ENCODE results near the gene TMEM218.

The TMEM218 gene

GRCh38 chr11:125069796-125070195, 41.6 kb downstream of the TMEM218 start:
- ChIA-PET CTCF (interaction anchor here (1.7 to 1.8 kb wide), 2 partner anchors 13 to 21 kb away, joined by 3 to 7 read pairs; no protein-coding TSS in a partner anchor), POLR2A (no interaction called here)
- Histone ChIP-seq H3K4me1 (ENCODE audit: control extremely low read depth in 1 of 4, control insufficient read depth in 4 of 4, insufficient read depth in 4 of 4, low read length in 3 of 4) (peaks cover 10 to 39% (median 30%) of the 10 kb centered on the region in 4 experiments), H3K36me3 (ENCODE audit: control insufficient read depth in 4 of 4, insufficient read depth in 4 of 4, low read length in 3 of 4) (no peaks in the 10 kb centered on the region), H3K4me3 (ENCODE audit: control insufficient read depth in 1 of 7, extremely low read depth in 1 of 7, insufficient read depth in 4 of 7, low read depth in 2 of 7, low read length in 6 of 7) (peak overlapping the region in 1 of 7 experiments; percentile 35), H3K9me3 (ENCODE audit: control extremely low read depth in 1 of 5, control insufficient read depth in 4 of 5, insufficient read depth in 2 of 5, low read depth in 1 of 5, low read length in 4 of 5) (no peaks in the 10 kb centered on the region), H3K27ac (ENCODE audit: insufficient read depth in 1 of 2, low read depth in 1 of 2, low read length in 2 of 2, poor library complexity in 1 of 2, severe bottlenecking in 2 of 2) (peak overlapping the region in 1 of 2 experiments; percentile 15), H3K27me3 (replicated peaks in 2 of 5; ENCODE audit: control insufficient read depth in 4 of 5, insufficient read depth in 5 of 5, low read length in 4 of 5) (peaks cover 0 to 9% (median 3%) of the 10 kb centered on the region in 5 experiments)
- 61% methylated on average over 4 of the region's 5 CpGs for WGBS (ENCODE audit: insufficient coverage)
- peak in 1 of 3 donors; percentile 14 for DNase-seq

DNA sequence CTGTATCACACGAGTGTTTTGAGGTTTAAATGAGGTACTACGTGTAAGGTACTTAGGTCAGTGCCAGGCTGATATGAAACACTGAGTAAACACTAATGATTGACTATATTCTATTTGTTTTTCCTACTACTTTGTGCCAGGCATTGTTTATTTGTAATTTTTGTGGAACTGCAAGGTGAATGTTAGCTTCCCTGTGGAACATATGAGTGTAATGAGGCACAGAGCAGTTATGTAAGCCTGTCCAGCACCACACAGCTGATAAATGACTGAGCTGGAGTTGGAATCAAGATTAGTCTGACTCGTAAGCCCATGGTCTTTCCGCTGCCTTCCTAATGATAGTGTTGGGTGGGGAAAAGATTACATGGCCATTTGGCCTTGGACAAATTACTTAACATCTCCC, 42.4 kb downstream of the TMEM218 start:
- Histone ChIP-seq H3K4me1 (ENCODE audit: control extremely low read depth in 1 of 4, control insufficient read depth in 4 of 4, insufficient read depth in 4 of 4, low read length in 3 of 4) (peaks cover 10 to 39% (median 30%) of the 10 kb centered on the region in 4 experiments), H3K36me3 (ENCODE audit: control insufficient read depth in 4 of 4, insufficient read depth in 4 of 4, low read length in 3 of 4) (no peaks in the 10 kb centered on the region), H3K9me3 (ENCODE audit: control extremely low read depth in 1 of 5, control insufficient read depth in 4 of 5, insufficient read depth in 2 of 5, low read depth in 1 of 5, low read length in 4 of 5) (no peaks in the 10 kb centered on the region), H3K27ac (ENCODE audit: insufficient read depth in 1 of 2, low read depth in 1 of 2, low read length in 2 of 2, poor library complexity in 1 of 2, severe bottlenecking in 2 of 2) (no peak overlapping the region), H3K27me3 (replicated peaks in 2 of 5; ENCODE audit: control insufficient read depth in 4 of 5, insufficient read depth in 5 of 5, low read length in 4 of 5) (peaks cover 2 to 17% (median 7%) of the 10 kb centered on the region in 5 experiments), H3K4me3 (ENCODE audit: control insufficient read depth in 1 of 7, extremely low read depth in 1 of 7, insufficient read depth in 4 of 7, low read depth in 2 of 7, low read length in 6 of 7) (no peak overlapping the region)
- no peak for DNase-seq
- no CpG with 5 or more reads among the region's 4 CpGs for WGBS (ENCODE audit: insufficient coverage)
- ChIA-PET POLR2A (interaction anchor here (0.5 kb wide), 1 partner anchor 734 kb away, joined by 3 read pairs; no protein-coding TSS in a partner anchor), CTCF (interaction anchor here (0.7 to 1.8 kb wide), 2 partner anchors 13 to 72 kb away, joined by 3 read pairs; no protein-coding TSS in a partner anchor)

- Histone ChIP-seq H3K9me3 (ENCODE audit: control extremely low read depth in 1 of 5, control insufficient read depth in 4 of 5, insufficient read depth in 2 of 5, low read depth in 1 of 5, low read length in 4 of 5) (no peaks in the 10 kb centered on the region), H3K36me3 (ENCODE audit: control insufficient read depth in 4 of 4, insufficient read depth in 4 of 4, low read length in 3 of 4) (no peaks in the 10 kb centered on the region), H3K27ac (ENCODE audit: insufficient read depth in 1 of 2, low read depth in 1 of 2, low read length in 2 of 2, poor library complexity in 1 of 2, severe bottlenecking in 2 of 2) (no peak overlapping the region), H3K27me3 (replicated peaks in 2 of 5; ENCODE audit: control insufficient read depth in 4 of 5, insufficient read depth in 5 of 5, low read length in 4 of 5) (peaks cover 2 to 24% (median 13%) of the 10 kb centered on the region in 5 experiments), H3K4me3 (ENCODE audit: control insufficient read depth in 1 of 7, extremely low read depth in 1 of 7, insufficient read depth in 4 of 7, low read depth in 2 of 7, low read length in 6 of 7) (no peak overlapping the region), H3K4me1 (ENCODE audit: control extremely low read depth in 1 of 4, control insufficient read depth in 4 of 4, insufficient read depth in 4 of 4, low read length in 3 of 4) (peaks cover 10 to 45% (median 34%) of the 10 kb centered on the region in 4 experiments)
- POLR2A ChIA-PET = interaction anchor here (0.5 kb wide), 1 partner anchor 733 kb away, joined by 3 read pairs; no protein-coding TSS in a partner anchor
- peak in 2 of 3 donors; percentile 19 to 36 for DNase-seq
- 59% methylated on average over 2 of the region's 4 CpGs for WGBS (ENCODE audit: insufficient coverage)
- CTCF ChIA-PET = interaction anchor here (0.7 to 1.8 kb wide), 2 partner anchors 14 to 72 kb away, joined by 3 read pairs; no protein-coding TSS in a partner anchor
Observed at GRCh38 chr11:125068368-125068767, 43.1 kb downstream of the TMEM218 start.

- Histone ChIP-seq H3K4me1 (ENCODE audit: control extremely low read depth in 1 of 4, control insufficient read depth in 4 of 4, insufficient read depth in 4 of 4, low read length in 3 of 4) (peaks cover 0 to 16% (median 14%) of the 10 kb centered on the region in 4 experiments), H3K27ac (ENCODE audit: insufficient read depth in 1 of 2, low read depth in 1 of 2, low read length in 2 of 2, poor library complexity in 1 of 2, severe bottlenecking in 2 of 2) (no peak overlapping the region), H3K36me3 (ENCODE audit: control insufficient read depth in 4 of 4, insufficient read depth in 4 of 4, low read length in 3 of 4) (no peaks in the 10 kb centered on the region), H3K27me3 (replicated peaks in 2 of 5; ENCODE audit: control insufficient read depth in 4 of 5, insufficient read depth in 5 of 5, low read length in 4 of 5) (peaks cover 5 to 52% (median 25%) of the 10 kb centered on the region in 5 experiments), H3K4me3 (ENCODE audit: control insufficient read depth in 1 of 7, extremely low read depth in 1 of 7, insufficient read depth in 4 of 7, low read depth in 2 of 7, low read length in 6 of 7) (peak overlapping the region in 1 of 7 experiments; percentile 65), H3K9me3 (ENCODE audit: control extremely low read depth in 1 of 5, control insufficient read depth in 4 of 5, insufficient read depth in 2 of 5, low read depth in 1 of 5, low read length in 4 of 5) (no peaks in the 10 kb centered on the region)
- WGBS (ENCODE audit: insufficient coverage) = no CpG with 5 or more reads among the region's 7 CpGs
- POLR2A ChIA-PET = no interaction called here
- DNase-seq = no peak
- CTCF ChIA-PET = interaction anchor here (1.3 kb wide), 2 partner anchors 8 to 16 kb away, joined by 4 read pairs; no protein-coding TSS in a partner anchor
Observed at GRCh38 chr11:125064070-125064469, 47.4 kb downstream of the TMEM218 start.

DNA sequence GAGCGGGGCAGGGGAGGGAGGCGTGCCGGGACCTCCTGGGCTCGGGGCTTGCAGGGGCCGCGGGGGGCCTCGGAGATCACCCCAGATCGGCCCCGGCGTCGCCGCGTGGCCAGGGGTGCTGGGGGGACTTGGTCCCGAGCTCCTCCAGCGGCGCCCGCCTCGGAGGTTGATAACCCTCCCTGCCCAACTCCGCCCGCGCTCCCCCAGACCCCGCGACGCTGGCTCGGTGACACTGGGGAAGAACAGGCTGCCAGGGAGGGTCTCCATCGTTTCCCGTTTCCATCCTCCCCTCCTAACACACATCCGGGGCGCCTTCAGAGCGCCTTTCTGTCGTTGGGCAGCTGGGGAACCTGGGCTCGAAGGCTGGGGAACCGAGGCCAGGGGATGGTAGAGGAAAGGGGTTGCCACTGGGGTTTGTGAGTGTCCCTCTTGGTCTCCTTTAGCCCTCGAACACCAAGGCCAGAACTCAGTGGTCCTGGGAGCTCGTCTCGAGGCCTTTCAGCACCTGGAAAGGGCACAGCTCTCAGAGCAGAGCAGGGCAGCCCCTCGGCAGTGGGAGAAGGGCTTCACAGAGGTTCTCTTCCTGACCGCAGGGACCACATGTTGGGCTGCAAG, 47.9 kb downstream of the TMEM218 start:
- DNase-seq = peak in 2 of 3 donors; percentile 11 to 29
- Histone ChIP-seq H3K4me3 (ENCODE audit: control insufficient read depth in 1 of 7, extremely low read depth in 1 of 7, insufficient read depth in 4 of 7, low read depth in 2 of 7, low read length in 6 of 7) (peak overlapping the region; percentile 36 to 81 (median 65)), H3K27me3 (replicated peaks in 2 of 5; ENCODE audit: control insufficient read depth in 4 of 5, insufficient read depth in 5 of 5, low read length in 4 of 5) (peaks cover 5 to 52% (median 25%) of the 10 kb centered on the region in 5 experiments), H3K27ac (ENCODE audit: insufficient read depth in 1 of 2, low read depth in 1 of 2, low read length in 2 of 2, poor library complexity in 1 of 2, severe bottlenecking in 2 of 2) (no peak overlapping the region), H3K9me3 (ENCODE audit: control extremely low read depth in 1 of 5, control insufficient read depth in 4 of 5, insufficient read depth in 2 of 5, low read depth in 1 of 5, low read length in 4 of 5) (no peaks in the 10 kb centered on the region), H3K36me3 (ENCODE audit: control insufficient read depth in 4 of 4, insufficient read depth in 4 of 4, low read length in 3 of 4) (no peaks in the 10 kb centered on the region), H3K4me1 (ENCODE audit: control extremely low read depth in 1 of 4, control insufficient read depth in 4 of 4, insufficient read depth in 4 of 4, low read length in 3 of 4) (peaks cover 0 to 16% (median 14%) of the 10 kb centered on the region in 4 experiments)
- CTCF ChIA-PET = interaction anchor here (1.3 kb wide), 2 partner anchors 9 to 17 kb away, joined by 4 read pairs; no protein-coding TSS in a partner anchor
- 11% methylated on average over 32 of the region's 38 CpGs for WGBS (ENCODE audit: insufficient coverage)
- POLR2A ChIA-PET = no interaction called here

DNA sequence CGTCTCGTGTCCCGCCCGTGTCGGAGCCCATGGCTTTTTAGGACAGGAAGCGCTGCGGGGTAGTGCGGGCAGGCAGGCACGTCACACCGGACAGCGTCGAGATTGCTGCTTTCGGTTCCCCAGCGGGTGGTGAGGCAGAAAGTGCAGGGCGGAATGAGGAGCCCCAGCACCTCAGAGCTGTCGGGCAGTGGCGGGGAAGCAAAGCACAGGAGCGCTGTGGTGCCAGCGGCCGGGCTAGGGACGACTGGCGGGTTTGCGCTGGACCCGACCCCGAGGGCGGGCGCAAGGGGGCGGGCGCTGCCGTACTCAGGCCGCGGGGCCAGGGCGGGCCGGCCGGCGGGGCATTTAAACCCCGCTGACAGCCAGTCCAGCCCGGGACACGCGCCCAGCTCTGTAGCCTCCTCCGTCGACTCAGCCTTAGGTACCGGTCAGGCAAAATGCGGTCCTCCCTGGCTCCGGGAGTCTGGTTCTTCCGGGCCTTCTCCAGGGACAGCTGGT, 48.4 kb downstream of the TMEM218 start, which contains the start of gene SLC37A2:
SLC37A2 (plus strand) TSS at position 375 of the 498 bp plus-strand sequence; CDS start at position 438, 63 bp downstream.
- Histone ChIP-seq H3K4me3 (ENCODE audit: control insufficient read depth in 1 of 7, extremely low read depth in 1 of 7, insufficient read depth in 4 of 7, low read depth in 2 of 7, low read length in 6 of 7) (peak within 1 kb of the TSS; percentile 36 to 81 (median 65)), H3K36me3 (ENCODE audit: control insufficient read depth in 4 of 4, insufficient read depth in 4 of 4, low read length in 3 of 4) (no peaks in the 10 kb centered on the region), H3K4me1 (ENCODE audit: control extremely low read depth in 1 of 4, control insufficient read depth in 4 of 4, insufficient read depth in 4 of 4, low read length in 3 of 4) (peaks cover 0 to 16% (median 14%) of the 10 kb centered on the region in 4 experiments), H3K27ac (ENCODE audit: insufficient read depth in 1 of 2, low read depth in 1 of 2, low read length in 2 of 2, poor library complexity in 1 of 2, severe bottlenecking in 2 of 2) (no peak within 1 kb of the TSS), H3K27me3 (replicated peaks in 2 of 5; ENCODE audit: control insufficient read depth in 4 of 5, insufficient read depth in 5 of 5, low read length in 4 of 5) (peaks cover 5 to 52% (median 25%) of the 10 kb centered on the region in 5 experiments), H3K9me3 (ENCODE audit: control extremely low read depth in 1 of 5, control insufficient read depth in 4 of 5, insufficient read depth in 2 of 5, low read depth in 1 of 5, low read length in 4 of 5) (no peaks in the 10 kb centered on the region)
- CTCF ChIA-PET = interaction anchor here (1.3 kb wide), 2 partner anchors 9 to 17 kb away, joined by 4 read pairs; no protein-coding TSS in a partner anchor
- POLR2A ChIA-PET = no interaction called here
- WGBS (ENCODE audit: insufficient coverage) = 0% methylated on average over 46 of the region's 46 CpGs
- DNase-seq = peak; percentile 45 to 82 (median 74)
